IMR-90 (cell line): ENCODE data around the gene PPL. TPM values are rescaled to one million over a fixed set of nuclear protein-coding genes. Genes with fewer than 3 reads are reported as not detected.

Experiments
- ATAC-seq: fragments of 200-7000 bp; cut with Tn5 transposase; 2 replicates; pipeline ENCODE4 v1.9.1; 2020; ENCODE audit warnings: low read depth, mild to moderate bottlenecking, moderate library complexity
- BruUV-seq: library from RNA; stranded (reverse); fragments of 400-500 nt; replicated peaks from 2 replicates; lab custom pipeline; 2021; lab: Mats Ljungman, UMichigan
- CTCF ChIA-PET: fragments of 300-600 bp; formaldehyde crosslinking; extraction: SDS; loops from one replicate; lab custom pipeline; 2021; ENCODE audit warnings: antibody characterized with exemption; lab: Yijun Ruan, JAX
- POLR2A ChIA-PET: fragments of 300-600 bp; sonication (Branson Sonifier 250); formaldehyde crosslinking; loops from one replicate; lab custom pipeline; 2022; ENCODE audit warnings: antibody characterized with exemption; ENCODE audit not compliant: unreplicated experiment; lab: Charles Lee
- DNase-seq: peaks from one replicate; pipeline ENCODE4 v3.0.0; 2013
- H2AFZ ChIP-seq: replicated peaks from 2 replicates; pipeline ENCODE3; 2013; ENCODE audit warnings: low read length, mild to moderate bottlenecking; ENCODE audit not compliant: poor library complexity
- H2AK5ac ChIP-seq: 2 replicates; pipeline ENCODE4 v1.6.1; 2013; ENCODE audit warnings: low read depth, low read length, inconsistent platforms
- H2AK9ac ChIP-seq: replicated peaks from 2 replicates; pipeline ENCODE3; 2013; ENCODE audit warnings: mild to moderate bottlenecking, low read depth, low read length, moderate library complexity; ENCODE audit not compliant: poor library complexity
- H2BK120ac ChIP-seq: 2 replicates; pipeline ENCODE4 v1.6.1; 2013; ENCODE audit warnings: low read depth, low read length, inconsistent platforms
- H2BK15ac ChIP-seq: 3 replicates; pipeline ENCODE4 v1.6.1; 2013; ENCODE audit warnings: low read depth, low read length, inconsistent platforms
- H2BK20ac ChIP-seq: 2 replicates; pipeline ENCODE4 v1.6.1; 2013; ENCODE audit warnings: low read depth, mild to moderate bottlenecking, inconsistent platforms, low read length, moderate library complexity
- H2BK5ac ChIP-seq: 2 replicates; pipeline ENCODE4 v1.6.1; 2013; ENCODE audit warnings: mild to moderate bottlenecking, low read depth, low read length, inconsistent platforms; ENCODE audit not compliant: poor library complexity, severe bottlenecking
- H3K14ac ChIP-seq: replicated peaks from 2 replicates; pipeline ENCODE4 v1.6.1; 2013; ENCODE audit warnings: low read depth, low read length, inconsistent platforms
- H3K18ac ChIP-seq: 2 replicates; pipeline ENCODE4 v1.6.1; 2013; ENCODE audit warnings: low read depth, low read length, control low read depth
- H3K23ac ChIP-seq: 2 replicates; pipeline ENCODE4 v1.6.1; 2013; ENCODE audit warnings: low read depth, low read length, inconsistent platforms
- H3K27ac ChIP-seq: 2 replicates; pipeline ENCODE4 v1.5.1; 2013; ENCODE audit warnings: mild to moderate bottlenecking, control low read depth, low read length; ENCODE audit not compliant: insufficient read depth
- H3K27me3 ChIP-seq: 2 replicates; pipeline ENCODE4 v1.6.1; 2013; ENCODE audit warnings: low read length; ENCODE audit not compliant: control insufficient read depth, insufficient read depth
- H3K36me3 ChIP-seq: 2 replicates; pipeline ENCODE4 v1.6.1; 2013; ENCODE audit warnings: low read length, mixed read lengths; ENCODE audit not compliant: control insufficient read depth, insufficient read depth
- H3K4ac ChIP-seq: 2 replicates; pipeline ENCODE4 v1.6.1; 2013; ENCODE audit warnings: low read depth, low read length, inconsistent platforms
- H3K4me1 ChIP-seq: 2 replicates; pipeline ENCODE4 v1.6.1; 2013; ENCODE audit warnings: low read length, mixed read lengths; ENCODE audit not compliant: control insufficient read depth, insufficient read depth
- H3K4me2 ChIP-seq: 2 replicates; pipeline ENCODE4 v1.6.1; 2013; ENCODE audit warnings: low read depth, mild to moderate bottlenecking, control low read depth, low read length, moderate library complexity
- H3K4me3 ChIP-seq: 2 replicates; pipeline ENCODE4 v1.5.1; 2013; ENCODE audit warnings: low read depth, mild to moderate bottlenecking, control low read depth, low read length, moderate library complexity; ENCODE audit not compliant: insufficient read depth
- H3K56ac ChIP-seq: 2 replicates; pipeline ENCODE4 v1.6.1; 2013; ENCODE audit warnings: low read length, inconsistent platforms; ENCODE audit not compliant: insufficient read depth; ENCODE audit errors: extremely low read depth
- H3K79me1 ChIP-seq, 2 experiments: 2 replicates each; pipeline ENCODE4 v1.6.1; 2013; ENCODE audit warnings: low read length in 2 of 2, inconsistent platforms in 1 of 2, low read depth in 1 of 2
- H3K9ac ChIP-seq: 2 replicates; pipeline ENCODE4 v1.6.1; 2013; ENCODE audit warnings: low read depth, low read length, control low read depth
- H3K9me1 ChIP-seq: 2 replicates; pipeline ENCODE4 v1.6.1; 2013; ENCODE audit warnings: low read length, inconsistent platforms; ENCODE audit not compliant: insufficient read depth
- H3K9me3 ChIP-seq: 2 replicates; pipeline ENCODE4 v1.6.1; 2013; ENCODE audit warnings: low read length; ENCODE audit not compliant: control insufficient read depth, insufficient read depth
- H4K20me1 ChIP-seq: 2 replicates; pipeline ENCODE4 v1.6.1; 2013; ENCODE audit warnings: low read length, inconsistent platforms; ENCODE audit not compliant: insufficient read depth
- H4K5ac ChIP-seq: 2 replicates; pipeline ENCODE4 v1.6.1; 2013; ENCODE audit warnings: mild to moderate bottlenecking, low read depth, low read length, control low read depth
- H4K8ac ChIP-seq, 2 experiments: 2 replicates each; pipeline ENCODE4 v1.6.1; 2013; ENCODE audit warnings: low read depth in 2 of 2, low read length in 2 of 2, control low read depth in 1 of 2, inconsistent platforms in 1 of 2
- H4K91ac ChIP-seq: 2 replicates; pipeline ENCODE4 v1.6.1; 2013; ENCODE audit warnings: low read depth, low read length, inconsistent platforms; ENCODE audit not compliant: insufficient read depth
- BHLHE40 ChIP-seq: fragments of 150-350 bp; IDR thresholded peaks from 2 replicates; pipeline ENCODE4 v1.6.1; 2016; ENCODE audit warnings: mild to moderate bottlenecking, low read depth, low read length
- CEBPB ChIP-seq: IDR thresholded peaks from 2 replicates; pipeline ENCODE4 v1.6.1; 2012; ENCODE audit warnings: low read depth, low read length, improper control_type of control experiment
- CHD1 ChIP-seq: IDR thresholded peaks from 2 replicates; pipeline ENCODE4 v1.6.1; 2012; ENCODE audit warnings: low read depth, low read length, improper control_type of control experiment
- CTCF ChIP-seq: conservative IDR thresholded peaks from 2 replicates; pipeline ENCODE4 v1.5.1; 2012; ENCODE audit warnings: mild to moderate bottlenecking, low read depth, low read length, improper control_type of control experiment
- ELK1 ChIP-seq: fragments of 150-350 bp; IDR thresholded peaks from 2 replicates; pipeline ENCODE4 v1.6.1; 2016; ENCODE audit warnings: low read depth, mild to moderate bottlenecking, low read length, moderate library complexity, borderline replicate concordance
- FOS ChIP-seq: fragments of 150-350 bp; IDR thresholded peaks from 2 replicates; pipeline ENCODE4 v1.6.1; 2016; ENCODE audit warnings: low read depth, low read length
- MAFK ChIP-seq: IDR thresholded peaks from 2 replicates; pipeline ENCODE4 v1.6.1; 2012; ENCODE audit warnings: low read depth, low read length, improper control_type of control experiment
- MAZ ChIP-seq: IDR thresholded peaks from 2 replicates; pipeline ENCODE4 v1.6.1; 2012; ENCODE audit warnings: low read depth, mild to moderate bottlenecking, low read length, improper control_type of control experiment, moderate library complexity, borderline replicate concordance
- MXI1 ChIP-seq: IDR thresholded peaks from 2 replicates; pipeline ENCODE4 v1.6.1; 2012; ENCODE audit warnings: low read depth, mild to moderate bottlenecking, low read length, moderate library complexity, borderline replicate concordance
- NFE2L2 ChIP-seq: fragments of 150-350 bp; IDR thresholded peaks from 2 replicates; pipeline ENCODE4 v1.6.1; 2016; ENCODE audit warnings: low read depth, mild to moderate bottlenecking, low read length
- POLR2A ChIP-seq: IDR thresholded peaks from 2 replicates; pipeline ENCODE4 v1.6.1; 2012; ENCODE audit warnings: mild to moderate bottlenecking, low read depth, low read length
- RAD21 ChIP-seq: IDR thresholded peaks from 2 replicates; pipeline ENCODE4 v1.6.1; 2012; ENCODE audit warnings: low read length, improper control_type of control experiment
- RCOR1 ChIP-seq: IDR thresholded peaks from 2 replicates; pipeline ENCODE4 v1.6.1; 2012; ENCODE audit warnings: mild to moderate bottlenecking, low read length, improper control_type of control experiment; ENCODE audit not compliant: insufficient replicate concordance
- RFX5 ChIP-seq: IDR thresholded peaks from 2 replicates; pipeline ENCODE4 v1.8.0; 2012; ENCODE audit warnings: low read depth, mild to moderate bottlenecking, low read length, moderate library complexity
- SMC3 ChIP-seq: fragments of 150-350 bp; IDR thresholded peaks from 2 replicates; pipeline ENCODE4 v1.6.1; 2016; ENCODE audit warnings: low read depth, mild to moderate bottlenecking, antibody characterized with exemption, low read length, moderate library complexity
- USF2 ChIP-seq: fragments of 150-350 bp; IDR thresholded peaks from 2 replicates; pipeline ENCODE4 v1.6.1; 2017; ENCODE audit warnings: mild to moderate bottlenecking, antibody characterized with exemption, low read length, low read depth
- WGBS, 2 experiments: methylation state at CpG; one replicate each; pipeline versions ENCODE4 v1.1.5 to v1.1.7; 2013; ENCODE audit warnings: missing lambda C conversion rate in 2 of 2; ENCODE audit not compliant: insufficient read length in 1 of 2; ENCODE audit errors: extremely low coverage in 2 of 2; 5-methylcytosine and 5-hydroxymethylcytosine counted together
- dilution Hi-C: fragments of 300-500 bp; cut with HindIII; formaldehyde crosslinking; loops from one replicate; pipeline ENCODE4 v1.14.3; 2018; ENCODE audit warnings: low sequenced_read_pairs; ENCODE audit not compliant: unreplicated experiment
- in situ Hi-C: fragments of 300-500 bp; cut with MboI; formaldehyde crosslinking; loops from 3 replicates; pipeline ENCODE4 v1.14.3; 2019; ENCODE audit warnings: low sequenced_read_pairs, inconsistent platforms, mixed read lengths
- intact Hi-C: fragments of 100-400 bp; cut with micrococcal nuclease; formaldehyde crosslinking; loops from 2 replicates; pipeline ENCODE4 v1.10.0; 2022
- polyA plus RNA-seq, 3 experiments: library from polyadenylated mRNA; depleted of rRNA; stranded (reverse); fragments of >200 nt; gene quantifications; 2 replicates each; pipeline ENCODE4 v1.2.3, GENCODE V29; 2012; ENCODE audit warnings: low replicate concordance in 1 of 3
- total RNA-seq: library from RNA; depleted of rRNA; stranded (reverse); fragments of >200 nt; gene quantifications from 2 replicates; pipeline ENCODE4 v1.2.3, GENCODE V29; 2012

Gene PPL
- total and polyA plus RNA-seq, 2 of the 4 experiments (the other 2 are of a cell fraction): 0.34 to 0.36 TPM

- H4K8ac ChIP-seq: no peak overlapping the region
- no peaks in the 10 kb centered on the region for H3K9me1 ChIP-seq
- TF ChIP-seq MXI1 (no peak), FOS (no peak), BHLHE40 (no peak), RFX5 (no peak), POLR2A (no peak), NFE2L2 (no peak), MAFK (no peak), USF2 (no peak), CTCF (no peak), MAZ (no peak), ELK1 (no peak), RAD21 (no peak), SMC3 (no peak), CEBPB (no peak), CHD1 (no peak), RCOR1 (no peak)
- no peak for ATAC-seq
- H3K79me1 ChIP-seq: no peaks in the 10 kb centered on the region
- in situ Hi-C loops: no loop called here
- H2AFZ ChIP-seq: no peak overlapping the region
- no peak overlapping the region for H3K14ac ChIP-seq
- no peak overlapping the region for H3K9ac ChIP-seq
- H3K18ac ChIP-seq: no peak overlapping the region
- no TSS peak for BruUV-seq
- no peak overlapping the region for H4K5ac ChIP-seq
- no peak overlapping the region for H3K23ac ChIP-seq
- H3K4me1 ChIP-seq: no peaks in the 10 kb centered on the region
- H2BK5ac ChIP-seq: no peak overlapping the region
- no peak overlapping the region for H4K91ac ChIP-seq
- no peak overlapping the region for H2BK20ac ChIP-seq
- no peaks in the 10 kb centered on the region for H4K20me1 ChIP-seq
- H3K4ac ChIP-seq: no peak overlapping the region
- 74% methylated on average over 7 of the region's 11 CpGs; no CpG with 5 or more reads in 1 of the 2 experiments for WGBS, 2 experiments
- no peak overlapping the region for H2BK15ac ChIP-seq
- no peak for DNase-seq
- dilution Hi-C loops: no loop called here
- no peak overlapping the region for H3K56ac ChIP-seq
- no peak overlapping the region for H2AK9ac ChIP-seq
- peaks cover 10% of the 10 kb centered on the region for H3K9me3 ChIP-seq
- ChIA-PET POLR2A (no interaction called here), CTCF (interaction anchor here (0.6 kb wide), 1 partner anchor 43 kb away, joined by 3 read pairs; no protein-coding TSS in a partner anchor)
- no peak overlapping the region for H2BK120ac ChIP-seq
- no peaks in the 10 kb centered on the region for H3K36me3 ChIP-seq
- peaks cover 40% of the 10 kb centered on the region for H3K27me3 ChIP-seq
- H2AK5ac ChIP-seq: no peak overlapping the region
- intact Hi-C loops: no loop called here
- H3K4me2 ChIP-seq: no peak overlapping the region
- no peak overlapping the region for H3K27ac ChIP-seq
- no peak overlapping the region for H3K4me3 ChIP-seq
These were observed 5.6 kb downstream of the PPL start for GRCh38 chr16:4931381-4931780.
